Gastroesophageal sphincter (tissue), 3 donors: ENCODE measurements around the gene HOGA1.
A peak's percentile ranks its signal among the peaks of the same experiment; 100 is the strongest.

Experiments
- POLR2A ChIP-seq, 2 donors: fragments of 450-650 bp; IDR thresholded peaks; one replicate each; pipeline ENCODE4 v1.6.1; 2017; ENCODE audit warnings: antibody characterized with exemption in 2 of 2, mild to moderate bottlenecking in 2 of 2, moderate library complexity in 1 of 2
- TF ChIP-seq, protein P1 (sequence below), 4 experiments: fragments of 200-600 bp in 2 of 4; fragments of 450-650 bp in 2 of 4; sonication (generic) in 1 of 4; IDR thresholded peaks; one replicate each; pipeline ENCODE4 v1.5.1; 2017 to 2019; ENCODE audit warnings: antibody characterized with exemption in 4 of 4, mild to moderate bottlenecking in 2 of 4, moderate library complexity in 2 of 4

GRCh38 chr10:97640174-97640867 lies 56.1 kb downstream of the HOGA1 start, which contains the start of gene PI4K2A:
- TF ChIP-seq, protein P1, sequence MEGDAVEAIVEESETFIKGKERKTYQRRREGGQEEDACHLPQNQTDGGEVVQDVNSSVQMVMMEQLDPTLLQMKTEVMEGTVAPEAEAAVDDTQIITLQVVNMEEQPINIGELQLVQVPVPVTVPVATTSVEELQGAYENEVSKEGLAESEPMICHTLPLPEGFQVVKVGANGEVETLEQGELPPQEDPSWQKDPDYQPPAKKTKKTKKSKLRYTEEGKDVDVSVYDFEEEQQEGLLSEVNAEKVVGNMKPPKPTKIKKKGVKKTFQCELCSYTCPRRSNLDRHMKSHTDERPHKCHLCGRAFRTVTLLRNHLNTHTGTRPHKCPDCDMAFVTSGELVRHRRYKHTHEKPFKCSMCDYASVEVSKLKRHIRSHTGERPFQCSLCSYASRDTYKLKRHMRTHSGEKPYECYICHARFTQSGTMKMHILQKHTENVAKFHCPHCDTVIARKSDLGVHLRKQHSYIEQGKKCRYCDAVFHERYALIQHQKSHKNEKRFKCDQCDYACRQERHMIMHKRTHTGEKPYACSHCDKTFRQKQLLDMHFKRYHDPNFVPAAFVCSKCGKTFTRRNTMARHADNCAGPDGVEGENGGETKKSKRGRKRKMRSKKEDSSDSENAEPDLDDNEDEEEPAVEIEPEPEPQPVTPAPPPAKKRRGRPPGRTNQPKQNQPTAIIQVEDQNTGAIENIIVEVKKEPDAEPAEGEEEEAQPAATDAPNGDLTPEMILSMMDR (IDR thresholded peaks at IDR 0.05) = peak in 1 of 4 experiments; percentile 10
- TF ChIP-seq POLR2A (IDR thresholded peaks at IDR 0.05) = peak; percentile 86 to 89
